GM18858 (cell line): ENCODE data around the gene VPS13D.

Experiments used
- ATAC-seq: cut with Tn5 transposase; IDR thresholded peaks from one replicate; pipeline ENCODE4 v1.9.1; 2021; ENCODE audit not compliant: unreplicated experiment

VPS13D gene

DNA sequence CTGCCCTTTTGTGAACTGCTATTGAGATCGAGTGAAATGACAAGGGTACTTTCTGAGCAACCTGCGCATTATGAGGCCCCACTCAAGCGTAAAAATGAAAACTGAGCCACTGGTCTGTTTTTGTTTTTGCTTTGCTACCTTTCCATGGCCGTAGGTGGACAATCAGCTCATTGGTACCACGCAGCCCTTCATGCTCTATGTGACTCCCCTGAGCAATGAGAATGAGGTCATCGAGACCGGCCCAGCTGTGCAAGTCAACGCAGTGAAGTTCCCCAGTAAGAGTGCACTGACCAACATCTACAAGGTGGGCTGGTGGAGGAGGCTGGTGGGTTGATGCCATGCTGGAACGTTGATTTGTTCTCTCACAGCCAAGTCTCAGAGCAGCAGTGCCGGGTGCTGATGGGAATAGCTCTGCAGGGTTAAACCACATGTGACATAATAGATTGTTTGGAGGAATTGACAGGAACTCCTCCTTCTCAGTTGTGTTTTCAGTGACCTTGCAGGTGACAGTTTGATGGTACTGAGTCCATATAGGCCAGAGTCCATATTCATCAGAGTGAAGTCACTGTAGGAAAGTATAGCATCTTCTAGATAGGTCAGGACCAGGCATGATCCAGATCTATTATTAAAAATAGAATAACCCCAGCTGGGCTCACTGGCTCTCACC lies 170.3 kb downstream of the VPS13D start:
- no peak for ATAC-seq

DNA sequence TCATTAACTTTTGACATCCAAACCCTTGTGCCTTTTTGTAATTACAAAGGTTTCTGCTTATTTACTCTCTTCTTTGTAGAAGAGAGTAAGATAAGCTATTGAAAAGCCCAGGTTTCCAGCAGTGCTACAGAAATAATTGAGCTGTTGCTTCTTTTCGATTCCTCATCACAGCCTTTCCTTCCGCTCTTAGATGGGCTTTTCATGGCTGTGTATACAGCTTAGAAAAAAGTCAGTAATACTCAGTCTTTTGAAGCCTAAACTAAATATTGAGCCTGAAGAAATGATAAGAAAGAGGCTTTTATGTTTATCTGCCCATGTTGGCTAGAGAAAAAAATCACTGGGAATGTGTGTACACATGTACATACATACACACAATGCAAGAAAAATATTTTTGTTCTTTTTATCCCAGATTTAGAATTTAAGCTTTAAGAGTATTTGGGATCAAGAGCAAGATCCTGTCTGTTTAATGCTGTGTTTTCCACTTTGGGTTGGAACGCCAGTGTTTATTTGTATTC lies 172.4 kb downstream of the VPS13D start:
- no peak for ATAC-seq

GRCh38 chr1:12402842-12403241 lies 173.0 kb downstream of the VPS13D start:
- no peak for ATAC-seq

DNA sequence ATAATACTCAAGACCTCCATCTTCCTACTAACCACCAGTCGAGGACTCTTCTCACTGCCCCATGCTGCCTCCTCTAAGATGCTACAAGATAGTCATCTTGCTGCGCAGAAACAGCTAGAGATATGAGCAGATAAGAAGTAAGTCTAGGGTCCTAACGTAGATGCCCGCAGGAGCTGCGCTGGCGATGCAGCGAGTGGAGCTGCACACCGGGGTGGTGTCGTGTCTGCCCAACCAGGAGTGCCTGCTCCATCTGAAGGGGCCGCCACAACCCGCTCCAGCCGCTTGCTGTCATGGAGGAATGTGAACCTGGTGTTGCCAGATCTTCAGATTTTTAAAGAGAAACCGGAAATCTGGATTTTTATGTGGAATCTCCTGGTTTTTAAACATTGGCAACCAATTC lies 175.1 kb downstream of the VPS13D start:
- no peak for ATAC-seq

DNA sequence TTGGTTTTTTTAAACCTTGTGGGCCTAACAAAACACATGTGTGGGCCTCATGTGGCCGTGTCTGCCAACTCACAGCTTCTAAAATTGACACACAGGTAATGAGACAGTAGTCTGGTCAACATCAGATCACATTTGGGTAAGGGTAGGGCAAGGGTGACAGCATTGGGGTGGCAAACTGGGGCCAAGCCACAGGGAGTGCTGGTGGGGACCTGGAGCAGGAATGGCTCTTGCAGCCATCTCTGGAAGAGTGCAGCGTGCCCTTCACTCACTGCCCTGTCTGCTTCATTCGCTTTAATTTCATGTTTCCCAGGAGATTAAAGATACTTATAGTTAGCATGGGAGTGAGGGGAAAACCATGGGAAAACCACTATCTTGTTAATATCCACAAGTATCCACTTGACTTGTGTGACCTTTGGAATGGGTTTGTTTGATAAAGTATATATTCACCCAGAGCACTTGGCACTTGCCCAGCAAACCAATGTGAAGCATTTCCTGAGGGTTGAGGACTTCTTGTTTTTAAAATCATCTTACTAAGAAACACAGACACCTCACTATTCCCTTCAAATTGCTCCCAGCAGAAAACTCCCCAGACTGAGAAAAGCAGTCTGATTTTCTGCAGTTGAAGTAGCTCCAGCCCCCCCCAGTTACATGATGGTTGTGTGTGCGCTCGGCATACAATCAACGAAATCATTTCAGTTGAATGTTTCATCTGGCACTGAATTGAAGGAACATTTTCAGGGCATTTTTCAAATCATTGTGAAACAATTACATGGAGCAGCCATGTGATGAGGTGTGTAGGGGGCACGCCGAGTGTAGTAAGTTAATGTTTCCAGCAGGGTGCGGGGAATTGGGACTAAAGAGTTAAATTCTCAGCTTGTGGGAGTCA lies 175.7 kb downstream of the VPS13D start:
- no peak for ATAC-seq

- no peak for ATAC-seq
These were observed 176.6 kb downstream of the VPS13D start for GRCh38 chr1:12406211-12407021.

DNA sequence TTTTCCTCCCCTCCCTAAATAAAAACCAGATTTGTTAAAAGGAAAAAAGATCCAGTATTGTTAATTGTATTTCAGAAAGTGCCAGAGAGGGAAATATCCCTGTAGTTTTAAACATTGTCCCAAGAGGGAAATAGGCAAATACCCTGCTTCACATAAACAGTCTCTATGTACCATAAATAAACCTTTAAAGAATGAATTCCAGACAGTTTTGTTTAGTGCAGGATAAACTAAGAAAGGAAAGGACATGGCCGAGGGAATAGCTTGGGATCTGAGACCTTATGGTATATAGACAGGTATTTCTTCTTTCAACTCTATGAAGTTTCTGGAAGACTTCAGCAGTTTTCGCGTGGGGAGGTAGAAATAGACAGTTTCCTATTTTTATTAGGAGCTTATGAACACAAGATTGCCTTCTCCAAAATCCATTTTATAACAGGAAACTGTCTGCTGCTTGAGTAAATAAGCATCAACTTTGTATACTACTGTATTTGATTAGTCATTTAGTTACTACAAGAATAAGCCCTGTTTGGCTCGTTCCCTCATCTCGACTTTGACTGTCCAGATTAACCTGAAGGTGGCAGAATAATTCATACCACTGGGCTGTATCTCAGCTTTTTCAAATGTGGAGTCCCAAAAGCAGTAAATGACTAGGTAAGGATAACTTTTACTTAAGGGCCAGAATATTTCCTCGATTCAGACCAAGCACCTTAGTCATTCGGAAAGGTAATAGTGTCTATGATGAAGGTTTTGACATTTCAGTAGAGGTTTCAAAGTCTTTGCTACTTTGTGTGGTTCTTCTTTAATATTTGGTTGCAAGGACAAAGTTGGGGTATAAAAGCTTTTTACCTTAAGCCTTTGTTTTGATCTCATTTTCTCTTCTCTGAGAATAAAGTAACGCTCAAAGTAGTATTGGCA lies 177.5 kb downstream of the VPS13D start:
- ATAC-seq, result no peak

DNA sequence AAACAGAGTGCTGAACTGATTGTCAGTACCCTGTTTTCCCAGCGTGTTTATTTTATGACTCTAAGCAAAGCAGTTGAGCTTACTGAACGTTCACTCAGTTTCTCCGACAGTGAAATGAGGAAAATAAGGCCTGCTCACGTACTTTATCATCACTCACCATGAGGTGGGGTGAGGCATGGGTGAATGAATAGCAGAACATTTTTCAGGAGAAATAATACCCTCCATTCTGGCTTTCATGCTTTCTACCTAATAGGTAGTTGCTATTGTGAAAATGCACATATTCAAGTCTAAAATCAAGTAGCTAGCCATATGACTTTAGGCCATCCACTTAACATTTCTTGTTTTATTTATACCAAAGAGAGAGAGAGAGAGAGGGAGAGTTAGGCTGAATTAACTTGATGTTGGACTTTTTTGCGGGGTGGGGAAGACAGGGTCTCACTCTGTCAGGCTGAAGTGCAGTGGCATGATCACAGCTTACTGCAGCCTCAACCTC lies 178.2 kb downstream of the VPS13D start:
- no peak for ATAC-seq

- no peak for ATAC-seq
These were observed 178.8 kb downstream of the VPS13D start for GRCh38 chr1:12408662-12409061.

DNA sequence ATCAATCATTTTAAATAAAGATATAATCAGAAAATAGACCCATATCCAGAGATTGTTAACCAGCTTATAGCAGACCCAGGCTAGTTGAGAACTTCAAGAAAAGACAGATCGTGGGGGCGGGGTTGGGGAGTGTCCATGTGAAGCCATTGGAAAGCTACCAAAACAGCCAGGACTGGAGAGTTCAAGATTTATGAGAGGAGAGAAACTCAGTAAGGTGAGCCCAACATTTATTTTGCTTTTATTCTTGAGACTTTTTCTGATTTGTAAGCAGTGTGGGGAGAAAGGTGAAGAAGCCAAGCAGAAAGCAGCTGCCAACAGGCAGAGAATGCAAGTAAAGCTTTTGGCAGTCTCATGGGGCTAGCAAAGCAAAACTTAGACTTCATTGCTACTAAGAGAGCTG lies 179.9 kb downstream of the VPS13D start:
- ATAC-seq, result no peak

DNA sequence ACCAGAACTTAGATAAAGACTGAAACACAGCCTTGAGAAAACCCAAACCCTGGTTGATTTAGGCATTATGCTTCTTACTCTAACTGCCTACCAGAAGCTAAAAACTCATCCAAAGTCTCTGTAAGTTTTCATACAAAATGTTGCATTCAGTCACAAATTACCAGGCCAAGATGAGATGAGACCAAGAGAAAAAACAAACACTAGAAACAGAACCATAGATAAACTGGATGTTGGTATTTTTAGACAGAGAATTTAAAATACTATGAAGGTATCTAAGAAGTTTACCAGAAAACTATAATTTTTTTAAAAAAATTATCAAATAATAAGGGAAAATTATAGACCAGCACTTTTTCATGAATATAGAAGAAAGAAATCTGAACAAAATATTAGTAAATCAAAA lies 180.5 kb downstream of the VPS13D start:
- ATAC-seq, result no peak

DNA sequence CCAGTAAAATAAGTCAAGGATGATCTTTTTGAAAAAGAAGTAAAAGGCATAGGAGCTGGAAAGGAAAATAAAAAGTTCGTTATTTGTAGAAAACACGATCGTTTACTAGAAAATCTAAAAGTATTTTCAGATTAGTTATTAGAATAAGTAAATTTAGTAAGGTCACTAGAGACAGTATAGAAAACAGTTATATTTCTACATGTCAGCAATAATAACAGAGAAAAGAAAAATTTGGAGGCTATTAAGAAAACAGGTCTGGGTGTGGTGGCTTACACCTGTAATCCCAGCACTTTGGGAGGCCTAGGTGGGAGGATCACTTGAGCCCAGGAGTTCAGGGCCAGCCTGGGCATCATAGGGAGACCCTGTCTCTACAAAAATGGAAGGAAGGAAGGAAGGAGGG lies 181.3 kb downstream of the VPS13D start:
- ATAC-seq, result no peak

GRCh38 chr1:12411747-12412146 lies 181.9 kb downstream of the VPS13D start:
- ATAC-seq, result no peak

DNA sequence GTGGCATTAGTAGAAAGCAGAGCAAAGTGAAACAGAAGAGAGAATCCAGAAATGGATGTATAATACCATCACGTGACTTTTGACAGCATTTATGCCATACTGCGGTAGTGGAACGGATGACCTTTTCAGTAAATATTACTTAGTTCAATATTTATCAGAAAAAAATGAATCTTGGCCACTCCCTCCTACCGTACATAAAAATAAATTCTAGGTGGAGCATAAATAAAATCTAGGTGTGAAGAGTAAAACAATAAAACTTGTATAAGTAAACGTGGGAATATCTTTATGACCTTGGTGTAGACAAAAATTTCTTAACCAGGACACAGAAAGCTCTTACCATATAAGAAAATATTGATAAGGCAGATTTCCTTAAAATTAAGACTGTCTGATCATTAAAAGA lies 182.6 kb downstream of the VPS13D start:
- ATAC-seq, result no peak

DNA sequence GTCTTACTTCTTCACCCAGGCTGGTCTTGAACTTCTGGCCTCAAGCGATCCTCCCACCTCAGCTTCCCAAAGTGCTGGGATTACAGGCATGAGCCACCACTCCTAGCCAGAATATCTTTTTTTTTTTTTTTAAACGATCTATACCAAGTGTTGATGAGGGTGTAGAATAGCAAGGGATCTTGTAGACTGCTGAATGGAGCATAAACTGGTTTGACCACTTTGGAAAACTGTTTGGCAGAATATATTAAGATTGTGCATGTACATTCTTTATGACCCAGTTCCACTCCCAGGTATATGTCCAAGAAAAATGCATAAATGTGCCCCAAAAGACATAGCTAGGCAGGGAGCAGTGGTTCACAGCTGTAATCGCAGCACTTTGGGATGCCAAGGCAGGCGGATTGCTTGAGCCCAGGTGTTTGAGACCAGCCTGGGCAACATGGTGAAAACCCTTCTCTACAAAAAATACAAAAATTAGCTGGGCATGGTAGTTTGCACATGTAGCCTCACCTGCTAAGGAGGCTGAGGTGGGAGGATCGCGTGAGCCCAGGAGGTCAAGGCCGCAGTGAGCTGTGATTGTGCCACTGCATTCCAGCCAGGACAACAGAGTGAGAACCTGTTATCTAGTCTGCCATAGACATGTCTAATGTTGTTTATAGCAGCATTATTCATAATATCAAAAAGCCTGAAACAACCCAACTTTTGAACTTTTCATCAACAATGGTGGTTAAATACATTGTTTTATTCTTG lies 184.0 kb downstream of the VPS13D start:
- ATAC-seq, result no peak

DNA sequence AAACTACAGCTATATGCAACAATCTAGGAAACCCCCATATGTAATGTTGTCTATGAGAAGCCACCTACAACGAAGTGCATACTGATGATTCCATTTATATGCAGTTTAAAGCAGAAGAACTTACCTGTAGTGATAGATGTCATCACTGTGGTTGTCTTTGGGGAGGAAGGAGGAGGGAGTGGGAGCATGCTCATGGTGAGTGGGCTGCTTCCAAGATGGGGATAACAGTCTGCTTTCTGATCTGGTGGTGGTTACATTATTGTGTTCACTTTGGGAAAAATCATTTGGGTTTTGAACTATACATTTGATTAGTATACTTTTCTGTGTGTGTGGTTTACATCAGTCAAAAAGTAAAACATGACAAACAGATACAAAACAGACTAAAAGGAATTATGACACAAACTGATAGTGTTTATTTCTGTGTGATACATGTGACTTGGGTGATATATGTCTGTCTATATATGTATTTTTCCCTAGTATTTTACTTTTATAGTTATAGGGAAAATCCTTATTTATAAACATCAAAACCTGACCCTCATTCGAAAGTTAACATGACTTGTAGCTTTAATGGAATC lies 184.7 kb downstream of the VPS13D start:
- ATAC-seq, result no peak

GRCh38 chr1:12415038-12415466 lies 185.2 kb downstream of the VPS13D start:
- no peak for ATAC-seq

- ATAC-seq, result no peak
These were observed 186.3 kb downstream of the VPS13D start for GRCh38 chr1:12416101-12416500.

GRCh38 chr1:12416744-12417143 lies 186.9 kb downstream of the VPS13D start:
- ATAC-seq, result no peak
